ENCODE results near the gene MAP4K2.

- TF ChIP-seq POLR2A (IDR thresholded peaks at IDR 0.05) (no peak), CTCF (IDR thresholded peaks at IDR 0.05 in 4 of 5, conservative IDR thresholded peaks at IDR 0.05 in 1 of 5) (no peak)
Measured at GRCh38 chr11:64792482-64792881, 10.5 kb downstream of the MAP4K2 start.
